Activated T-cell treated with anti-CD3 and anti-CD28 coated beads, Interleukin-2, amount 50 U/mL, for 24 hours (primary cell): ENCODE measurements around the gene NTN4.
"Not testable (repeated sequence)": the region's sequence is repeated elsewhere in the genome, so short reads cannot be mapped to it uniquely, and the experiment has no call there.

Source experiments
- DNase-seq: peaks from one replicate; pipeline ENCODE4 v3.0.0-alpha.2; 2020
- H3K27ac Mint-ChIP-seq: 2 replicates; pipeline ENCODE4 v1.8.0; 2020; ENCODE audit warnings: mild to moderate bottlenecking, mixed read lengths
- H3K27me3 Mint-ChIP-seq: 2 replicates; pipeline ENCODE4 v1.8.0; 2020; ENCODE audit warnings: mixed read lengths
- H3K36me3 Mint-ChIP-seq: 2 replicates; pipeline ENCODE4 v1.8.0; 2020; ENCODE audit warnings: low read depth, mixed read lengths
- H3K4me1 Mint-ChIP-seq: 2 replicates; pipeline ENCODE4 v1.8.0; 2020; ENCODE audit warnings: low read depth, mixed read lengths
- H3K4me3 Mint-ChIP-seq: 2 replicates; pipeline ENCODE4 v1.8.0; 2020; ENCODE audit warnings: mild to moderate bottlenecking, moderate library complexity, mixed read lengths
- H3K9me3 Mint-ChIP-seq: 2 replicates; pipeline ENCODE4 v1.8.0; 2020; ENCODE audit warnings: mixed read lengths

Gene NTN4

DNA sequence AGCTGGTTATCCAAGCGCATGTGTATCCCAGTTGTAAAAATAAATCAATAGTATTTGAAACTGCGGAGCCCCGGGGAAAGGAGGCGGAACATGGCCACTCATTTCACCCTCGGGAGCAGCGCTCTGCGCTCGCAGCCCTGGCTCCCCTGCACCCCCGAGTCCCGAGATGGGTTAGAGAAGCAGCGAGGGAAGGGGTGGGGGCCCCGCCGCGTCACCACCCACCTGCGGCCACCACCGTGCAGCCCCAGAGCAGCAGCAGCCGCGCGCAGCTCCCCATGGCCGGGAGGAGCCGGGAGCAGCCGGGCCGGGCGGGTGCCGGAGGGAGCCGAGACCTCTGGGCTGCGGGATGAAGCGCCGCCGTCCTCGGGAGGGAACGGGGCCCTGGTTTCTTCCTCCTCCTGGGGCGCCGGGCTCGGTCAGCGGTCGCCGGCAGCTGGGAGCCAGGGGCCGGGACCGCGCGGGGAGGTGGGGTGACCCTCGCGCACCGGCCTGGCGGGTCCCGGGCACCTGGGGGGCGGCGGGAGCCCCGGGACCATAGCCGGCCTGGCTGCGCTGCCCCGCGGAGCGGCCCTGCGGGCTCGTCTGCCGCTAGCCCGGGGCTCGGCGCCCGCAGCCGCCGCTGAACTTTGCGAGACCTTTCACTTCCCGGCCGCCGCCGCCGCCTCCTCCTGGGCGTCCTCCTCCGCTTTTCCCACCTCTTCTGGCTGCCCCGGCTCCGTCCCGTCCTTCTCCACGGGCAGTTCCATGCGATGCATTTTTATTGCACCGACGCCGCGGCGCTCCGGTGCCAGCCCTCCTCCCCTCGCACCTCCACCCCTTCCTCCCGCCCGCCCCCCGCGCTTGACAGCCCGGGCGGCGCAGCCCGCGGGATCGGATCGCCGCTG, at the start of gene NTN4:
NTN4 (minus strand) TSS at position 732 of the 884 bp plus-strand sequence; CDS start at position 277, 455 bp downstream.
- Mint-ChIP-seq H3K36me3 (no peaks in the 10 kb centered on the region), H3K9me3 (no peaks in the 10 kb centered on the region), H3K27ac (no peak within 1 kb of the TSS), H3K27me3 (peaks cover 85% of the 10 kb centered on the region), H3K4me3 (peak within 1 kb of the TSS; percentile 74), H3K4me1 (peaks cover 12% of the 10 kb centered on the region)
- DNase-seq: peak; percentile 53

DNA sequence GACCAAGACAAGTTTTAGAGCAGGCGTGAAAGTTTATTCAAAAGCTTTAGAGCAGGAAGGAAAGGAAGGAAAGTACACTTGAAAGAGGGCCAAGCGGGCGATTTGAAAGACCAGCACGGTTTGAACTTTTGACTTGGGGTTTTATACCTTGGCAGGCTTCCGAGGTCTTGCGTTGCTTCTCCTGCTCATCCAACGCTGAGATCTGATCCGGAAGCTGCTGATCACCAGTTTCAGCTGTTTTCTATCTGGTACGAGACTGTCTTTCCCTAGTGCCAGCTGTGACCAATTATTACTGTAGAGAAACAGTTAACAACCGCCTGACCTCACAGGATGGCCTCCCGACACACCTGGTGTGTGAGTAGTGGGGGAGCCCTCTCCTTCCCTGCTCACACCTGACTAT, 47.6 kb upstream of the NTN4 start:
- no peaks in the 10 kb centered on the region for H3K36me3 Mint-ChIP-seq
- H3K27me3 Mint-ChIP-seq: peaks cover 19% of the 10 kb centered on the region
- no peak overlapping the region for H3K4me3 Mint-ChIP-seq
- no peaks in the 10 kb centered on the region for H3K9me3 Mint-ChIP-seq
- DNase-seq: no peak
- H3K4me1 Mint-ChIP-seq: peaks cover 4% of the 10 kb centered on the region
- no peak overlapping the region for H3K27ac Mint-ChIP-seq

DNA sequence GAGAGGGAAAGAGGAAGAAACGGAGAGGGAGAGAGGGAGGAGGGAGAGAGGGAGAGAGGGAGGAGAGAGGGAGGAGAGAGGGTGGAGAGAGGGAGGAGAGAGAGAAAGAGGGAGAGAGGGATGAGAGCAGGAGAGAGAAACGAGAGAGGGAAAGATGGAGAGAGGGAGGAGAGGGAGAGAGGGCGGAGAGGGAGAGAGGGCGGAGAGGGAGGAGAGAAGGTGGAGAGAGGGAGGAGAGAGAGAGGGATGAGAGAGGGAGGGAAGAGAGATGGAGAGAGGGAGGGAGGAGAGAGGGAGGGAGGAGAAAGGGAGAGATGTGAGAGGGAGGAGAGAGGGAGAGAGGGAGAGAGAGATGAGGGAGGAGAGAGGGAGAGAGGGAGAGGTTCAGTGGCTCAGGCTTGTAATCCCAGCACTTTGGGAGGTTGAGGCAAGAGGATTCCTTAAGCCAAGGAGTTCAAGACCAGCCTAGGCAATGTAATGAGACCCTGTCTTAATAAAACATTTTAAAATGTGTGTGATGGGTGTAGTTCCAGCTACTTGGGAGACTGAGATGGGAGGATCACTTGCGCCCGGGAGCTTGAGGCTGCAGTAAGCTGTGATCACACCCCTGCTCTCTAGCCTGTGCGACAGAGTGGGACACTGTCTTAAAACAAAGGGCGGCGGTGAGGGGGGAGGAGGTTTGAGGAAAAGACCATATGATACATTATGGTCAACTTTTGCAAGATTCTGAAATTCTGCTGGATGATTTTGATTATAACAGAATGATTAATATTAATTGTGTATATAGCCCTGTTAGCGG, 46.9 kb upstream of the NTN4 start:
- H3K4me1 Mint-ChIP-seq: peaks cover 4% of the 10 kb centered on the region
- no peaks in the 10 kb centered on the region for H3K36me3 Mint-ChIP-seq
- H3K9me3 Mint-ChIP-seq: no peaks in the 10 kb centered on the region
- H3K27ac Mint-ChIP-seq: no peak overlapping the region
- no peak for DNase-seq
- peaks cover 17% of the 10 kb centered on the region for H3K27me3 Mint-ChIP-seq
- no peak overlapping the region for H3K4me3 Mint-ChIP-seq

DNA sequence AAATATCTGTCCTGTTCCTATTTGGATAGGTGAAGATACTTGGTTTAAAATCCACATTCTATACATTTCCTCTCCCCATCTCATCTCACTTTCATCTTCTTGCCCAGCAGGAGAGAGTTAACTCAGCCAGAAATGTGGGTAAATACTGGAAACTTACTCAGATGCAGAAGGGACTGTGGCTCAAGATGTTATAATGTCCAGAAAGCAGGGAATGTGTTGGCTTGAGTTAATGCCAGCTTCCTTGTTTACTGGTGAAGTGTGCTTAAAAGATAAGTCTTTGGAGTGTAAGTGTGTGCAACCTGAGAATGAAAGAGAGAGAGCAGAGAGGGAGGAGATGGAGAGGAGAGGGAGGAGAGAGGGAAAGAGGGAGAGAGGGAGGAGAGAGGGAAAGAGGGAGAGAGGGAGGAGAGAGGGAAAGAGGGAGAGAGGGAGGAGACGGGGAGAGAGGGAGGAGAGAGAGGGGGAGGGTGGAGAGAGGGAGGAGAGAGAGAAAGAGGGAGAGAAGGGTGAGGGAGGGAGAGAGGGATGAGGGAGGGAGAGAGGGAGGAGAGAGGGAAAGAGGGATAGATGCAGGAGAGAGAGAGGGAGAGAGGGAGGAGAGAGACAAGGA, 46.2 kb upstream of the NTN4 start:
- Mint-ChIP-seq H3K27ac (no peak overlapping the region), H3K4me1 (peaks cover 4% of the 10 kb centered on the region), H3K36me3 (no peaks in the 10 kb centered on the region), H3K27me3 (peaks cover 23% of the 10 kb centered on the region), H3K9me3 (no peaks in the 10 kb centered on the region), H3K4me3 (no peak overlapping the region)
- DNase-seq: no peak

DNA sequence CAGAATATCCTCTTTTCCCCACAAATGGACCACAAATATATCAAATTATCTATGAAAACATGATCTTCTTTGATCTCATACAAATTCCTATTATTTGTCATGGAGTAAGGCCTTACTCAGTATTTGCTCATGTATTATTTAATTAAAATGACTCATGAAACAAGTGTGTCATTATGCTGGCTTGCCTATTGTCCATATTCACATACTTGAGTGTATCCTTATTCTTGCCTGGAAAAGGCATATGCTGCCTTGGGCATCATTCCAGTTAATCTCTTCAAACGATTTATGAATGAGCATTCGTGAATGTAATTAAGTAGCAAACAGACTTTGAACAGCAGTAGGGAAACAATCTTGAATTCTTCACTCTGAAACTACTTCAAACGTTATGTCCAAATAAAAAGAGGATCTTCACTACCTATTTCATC, 45.6 kb upstream of the NTN4 start:
- peaks cover 4% of the 10 kb centered on the region for H3K4me1 Mint-ChIP-seq
- H3K27ac Mint-ChIP-seq: no peak overlapping the region
- peaks cover 23% of the 10 kb centered on the region for H3K27me3 Mint-ChIP-seq
- H3K36me3 Mint-ChIP-seq: no peaks in the 10 kb centered on the region
- H3K4me3 Mint-ChIP-seq: no peak overlapping the region
- DNase-seq: no peak
- H3K9me3 Mint-ChIP-seq: no peaks in the 10 kb centered on the region

DNA sequence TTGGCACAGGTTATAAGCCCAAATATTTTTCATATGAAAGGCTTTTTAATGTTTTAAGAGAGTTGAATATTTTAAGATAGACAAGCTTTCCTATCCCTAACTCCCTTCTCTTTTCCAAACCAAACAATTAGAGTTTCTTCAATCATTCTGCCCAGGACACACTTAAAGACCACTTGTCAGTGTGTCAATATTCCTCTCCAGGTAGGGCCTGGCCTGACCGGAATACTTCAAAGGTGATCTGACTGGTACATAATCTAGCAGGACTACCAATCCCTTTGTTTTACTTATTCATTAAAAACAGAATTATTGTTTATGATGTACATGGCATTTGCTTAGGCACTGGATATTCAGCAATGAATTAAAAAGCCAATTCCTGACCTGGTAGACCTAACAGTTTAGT, 44.0 kb upstream of the NTN4 start:
- Mint-ChIP-seq H3K4me1 (peaks cover 15% of the 10 kb centered on the region), H3K4me3 (no peak overlapping the region), H3K27me3 (peaks cover 32% of the 10 kb centered on the region), H3K27ac (no peak overlapping the region), H3K9me3 (no peaks in the 10 kb centered on the region), H3K36me3 (no peaks in the 10 kb centered on the region)
- no peak for DNase-seq

GRCh38 chr12:95830335-95831089, 39.9 kb upstream of the NTN4 start:
- Mint-ChIP-seq H3K27ac (peak overlapping the region; percentile 53), H3K9me3 (no peaks in the 10 kb centered on the region), H3K4me1 (peaks cover 11% of the 10 kb centered on the region), H3K36me3 (no peaks in the 10 kb centered on the region), H3K27me3 (peaks cover 24% of the 10 kb centered on the region), H3K4me3 (no peak overlapping the region)
- DNase-seq: no peak

- DNase-seq: no peak
- no peaks in the 10 kb centered on the region for H3K9me3 Mint-ChIP-seq
- H3K4me3 Mint-ChIP-seq: no peak overlapping the region
- H3K36me3 Mint-ChIP-seq: no peaks in the 10 kb centered on the region
- H3K27ac Mint-ChIP-seq: no peak overlapping the region
- peaks cover 27% of the 10 kb centered on the region for H3K27me3 Mint-ChIP-seq
- peaks cover 11% of the 10 kb centered on the region for H3K4me1 Mint-ChIP-seq
Observed at GRCh38 chr12:95829395-95829794, 38.8 kb upstream of the NTN4 start.

DNA sequence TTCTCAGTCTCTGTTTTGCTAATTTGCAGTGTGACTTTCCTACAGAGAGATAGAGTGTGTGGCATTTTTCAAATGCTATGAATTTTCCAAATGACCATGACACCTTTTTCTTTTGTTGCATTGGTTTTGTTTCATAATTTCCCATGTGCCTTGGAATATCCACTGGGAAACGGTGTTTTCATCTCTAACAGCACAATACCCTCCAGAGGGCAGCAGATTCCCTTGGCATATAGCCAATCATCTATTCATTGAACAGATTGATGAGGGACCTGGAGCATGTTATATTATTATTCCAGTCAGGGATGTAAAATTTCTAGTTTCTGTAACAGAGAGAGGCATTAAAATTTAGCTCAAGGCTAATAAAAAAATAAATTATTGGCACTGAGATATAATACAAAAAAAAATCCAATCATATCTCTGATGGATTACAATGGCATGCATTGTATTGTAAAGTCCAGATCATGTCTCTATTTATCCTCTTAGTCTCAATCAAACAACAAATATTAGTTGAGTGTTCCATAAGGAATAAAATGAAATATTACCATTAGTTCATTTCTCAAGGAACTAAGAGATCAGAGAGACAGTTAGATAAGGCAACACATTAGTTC, 29.6 kb upstream of the NTN4 start:
- no peaks in the 10 kb centered on the region for H3K9me3 Mint-ChIP-seq
- no peak overlapping the region for H3K27ac Mint-ChIP-seq
- H3K4me1 Mint-ChIP-seq: no peaks in the 10 kb centered on the region
- H3K36me3 Mint-ChIP-seq: no peaks in the 10 kb centered on the region
- no peak overlapping the region for H3K4me3 Mint-ChIP-seq
- no peak for DNase-seq
- peaks cover 33% of the 10 kb centered on the region for H3K27me3 Mint-ChIP-seq

- DNase-seq: no peak
- H3K27me3 Mint-ChIP-seq: peaks cover 30% of the 10 kb centered on the region
- no peak overlapping the region for H3K27ac Mint-ChIP-seq
- H3K4me1 Mint-ChIP-seq: no peaks in the 10 kb centered on the region
- H3K4me3 Mint-ChIP-seq: no peak overlapping the region
- H3K9me3 Mint-ChIP-seq: no peaks in the 10 kb centered on the region
- H3K36me3 Mint-ChIP-seq: no peaks in the 10 kb centered on the region
Observed at GRCh38 chr12:95815632-95816212, 25.2 kb upstream of the NTN4 start.

DNA sequence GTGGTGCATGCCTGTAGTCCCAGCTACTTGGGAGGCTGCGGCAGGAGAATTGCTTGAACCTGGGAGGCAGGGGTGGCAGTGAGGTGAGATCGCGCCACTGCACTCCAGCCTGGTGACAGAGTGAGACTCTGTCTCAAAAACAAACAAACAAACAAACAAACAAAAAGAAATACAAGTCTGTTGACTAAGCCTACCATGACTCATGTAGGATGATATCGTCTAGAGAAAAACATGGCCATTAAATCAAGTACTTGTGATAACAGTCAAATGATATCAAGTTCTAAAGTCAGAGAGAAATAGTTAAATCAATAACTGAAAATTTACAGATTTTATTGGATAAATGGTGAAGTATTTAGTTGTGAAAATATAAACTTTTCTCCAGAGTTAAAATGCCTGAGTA, 21.6 kb upstream of the NTN4 start:
- peaks cover 33% of the 10 kb centered on the region for H3K27me3 Mint-ChIP-seq
- H3K4me1 Mint-ChIP-seq, H3K27ac Mint-ChIP-seq, H3K4me3 Mint-ChIP-seq, H3K36me3 Mint-ChIP-seq, H3K9me3 Mint-ChIP-seq, DNase-seq: not testable (repeated sequence)

DNA sequence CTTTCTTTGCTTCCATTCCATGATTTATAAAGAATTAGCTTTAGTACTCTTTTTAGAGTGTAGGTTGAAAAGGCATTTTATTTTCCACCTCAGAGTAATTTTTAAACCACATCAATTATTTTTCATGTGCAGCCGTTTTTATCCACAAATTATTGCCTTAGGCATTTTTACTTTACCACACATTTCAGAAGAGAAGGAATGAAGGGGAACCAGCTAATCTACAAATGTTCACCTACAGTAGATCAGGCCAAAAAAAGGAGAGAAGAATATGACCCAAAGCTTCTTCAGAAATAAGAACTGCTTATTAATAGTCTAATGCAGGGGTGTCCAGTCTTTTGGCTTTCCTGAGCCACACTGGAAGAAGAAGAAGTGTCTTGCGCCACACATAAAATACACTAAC, 19.8 kb upstream of the NTN4 start:
- H3K27ac Mint-ChIP-seq: no peak overlapping the region
- DNase-seq: no peak
- no peaks in the 10 kb centered on the region for H3K36me3 Mint-ChIP-seq
- H3K4me3 Mint-ChIP-seq: no peak overlapping the region
- peaks cover 3% of the 10 kb centered on the region for H3K4me1 Mint-ChIP-seq
- no peaks in the 10 kb centered on the region for H3K9me3 Mint-ChIP-seq
- H3K27me3 Mint-ChIP-seq: peaks cover 34% of the 10 kb centered on the region

DNA sequence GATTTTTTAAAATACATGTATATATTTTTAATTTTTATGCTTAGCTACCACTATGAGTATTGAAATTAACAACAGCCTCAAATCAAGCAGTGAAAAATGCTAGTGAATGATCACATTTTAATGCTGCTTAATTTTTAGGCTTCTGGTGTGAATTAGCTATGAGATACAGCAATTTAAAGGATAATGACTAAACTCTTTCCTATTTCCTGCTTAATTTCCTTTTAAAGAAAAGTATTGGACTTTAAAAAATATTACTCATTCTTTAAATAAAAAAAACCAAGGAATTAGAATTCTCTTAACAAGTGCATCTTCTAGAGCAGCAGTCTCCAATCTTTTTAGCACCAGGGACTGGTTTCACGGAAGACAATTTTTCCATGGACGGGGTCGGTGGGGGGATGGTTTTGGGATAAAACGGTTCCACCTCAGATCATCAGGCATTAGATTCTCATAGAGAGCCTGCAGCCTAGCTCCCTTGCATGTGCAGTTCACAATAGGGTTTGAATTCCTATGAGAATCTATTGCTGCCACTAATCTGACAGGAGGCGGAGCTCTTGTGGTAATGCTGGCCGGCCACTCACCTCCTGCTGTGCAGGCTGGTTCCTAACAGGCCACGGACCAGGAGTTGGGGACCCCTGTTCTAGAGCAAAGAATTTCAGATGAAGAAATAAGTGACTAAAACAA, 18.6 kb upstream of the NTN4 start:
- Mint-ChIP-seq H3K36me3 (no peaks in the 10 kb centered on the region), H3K27me3 (peaks cover 29% of the 10 kb centered on the region), H3K9me3 (no peaks in the 10 kb centered on the region), H3K4me3 (no peak overlapping the region), H3K4me1 (peaks cover 3% of the 10 kb centered on the region), H3K27ac (no peak overlapping the region)
- DNase-seq: no peak
